Spleen (tissue), 11 donors: ENCODE results near the gene WFIKKN2. TPM values are rescaled to one million over a fixed set of nuclear protein-coding genes. Genes with fewer than 3 reads are reported as not detected.

Experiments used
- DNase-seq: peaks from one replicate; pipeline ENCODE4 v3.0.0-alpha.2; 2020
- H3K27ac ChIP-seq, 8 donors: fragments of 200-600 bp; sonication (generic) in 7 of 8; 1 replicate in 4 of 8; 2 replicates in 4 of 8; pipeline versions ENCODE4 v1.5.0 to v1.8.0; 2016 to 2021; ENCODE audit warnings: inconsistent platforms in 4 of 8, mild to moderate bottlenecking in 4 of 8, moderate library complexity in 1 of 8
- H3K27me3 ChIP-seq, 7 donors: fragments of 200-600 bp; sonication (generic) in 6 of 7; replicated peaks in 1 of 7; 1 replicate in 4 of 7; 2 replicates in 3 of 7; pipeline versions ENCODE4 v1.5.0 to v1.8.0; 2016 to 2021; ENCODE audit warnings: inconsistent platforms in 3 of 7, mild to moderate bottlenecking in 1 of 7
- H3K36me3 ChIP-seq, 6 donors: fragments of 200-600 bp; sonication (generic) in 5 of 6; 1 replicate in 4 of 6; 2 replicates in 2 of 6; pipeline versions ENCODE4 v1.5.0 to v1.8.0; 2016 to 2021; ENCODE audit warnings: inconsistent platforms in 2 of 6
- H3K4me1 ChIP-seq, 6 donors: fragments of 200-600 bp; sonication (generic) in 5 of 6; 1 replicate in 3 of 6; 2 replicates in 3 of 6; pipeline versions ENCODE4 v1.5.0 to v1.8.0; 2016 to 2021; ENCODE audit warnings: inconsistent platforms in 3 of 6
- H3K4me3 ChIP-seq, 8 donors: fragments of 200-600 bp; sonication (generic) in 7 of 8; 1 replicate in 4 of 8; 2 replicates in 4 of 8; pipeline versions ENCODE4 v1.5.0 to v1.8.0; 2016 to 2021; ENCODE audit warnings: inconsistent platforms in 4 of 8, mild to moderate bottlenecking in 4 of 8, moderate library complexity in 2 of 8
- H3K9me3 ChIP-seq, 8 donors: fragments of 200-600 bp; sonication (generic) in 7 of 8; 1 replicate in 4 of 8; 2 replicates in 4 of 8; pipeline versions ENCODE4 v1.5.0 to v1.8.0; 2016 to 2021; ENCODE audit warnings: inconsistent platforms in 4 of 8
- POLR2A ChIP-seq, 3 donors: fragments of 450-650 bp; IDR thresholded peaks; one replicate each; pipeline ENCODE4 v1.5.1; 2017; ENCODE audit warnings: antibody characterized with exemption in 3 of 3, mild to moderate bottlenecking in 1 of 3
- POLR2AphosphoS5 ChIP-seq, 3 donors: sonication (generic); formaldehyde crosslinking; IDR thresholded peaks; one replicate each; pipeline ENCODE4 v1.5.1; 2017; ENCODE audit warnings: antibody characterized with exemption in 3 of 3
- WGBS, 5 donors: extraction: QIAGEN DNeasy Blood & Tissue Kit in 3 of 5; methylation state at CpG; one replicate each; pipeline versions ENCODE4 v1.1.5 to v1.1.7; 2013 to 2018; 5-methylcytosine and 5-hydroxymethylcytosine counted together
- intact Hi-C: fragments of 100-400 bp; cut with DNase I; formaldehyde crosslinking; loops from one replicate; pipeline ENCODE4 v1.15.0; 2023; ENCODE audit warnings: low total_unique reads
- polyA plus RNA-seq, 3 donors: library from polyadenylated mRNA; stranded (reverse); fragments of 200-250 nt; gene quantifications; one replicate each; pipeline ENCODE4 v1.2.1, GENCODE V29; 2013
- total RNA-seq, 7 donors: library from RNA; depleted of rRNA in 3 of 7; stranded (reverse); fragments of >200 nt in 3 of 7; fragmentation: NEBNext Ultra II Directional in 4 of 7; extraction: Animal tissue kit (Norgen Biotek cat#: 25700) in 4 of 7; gene quantifications; one replicate each; pipeline versions ENCODE4 v1.1.0 to v1.2.1, GENCODE V29; 2016 to 2021
- TF ChIP-seq, protein P1 (sequence below), 11 experiments: fragments of 200-600 bp in 7 of 11; fragments of 450-650 bp in 4 of 11; sonication (generic) in 4 of 11; IDR thresholded peaks in 8 of 11; conservative IDR thresholded peaks in 3 of 11; 1 replicate in 7 of 11; 2 replicates in 4 of 11; pipeline versions ENCODE4 v1.4.0 to v1.8.0; 2016 to 2021; ENCODE audit warnings: antibody characterized with exemption in 11 of 11, inconsistent platforms in 4 of 11, mild to moderate bottlenecking in 1 of 11
- donor health status: healthy with polysubstance abuse.
- donor health status: DM: no; HTN: no; CAD: no; lungs with moderate emphysema.
- donor health status: DM: no; HTN: no; CAD: no.
- donor health status: Bipolar disorder and iron deficiency.
- donor health status: healthy.
- donor health status: DM: no; HTN: no; CAD: no.
- donor health status: DM: yes; HTN: yes; CAD: no.

WFIKKN2 gene
- total and polyA plus RNA-seq, 10 donors: 0.02 to 0.51 (median 0.10) TPM; not detected in 4

GRCh38 chr17:50833510-50834428 lies 1.6 kb upstream of the WFIKKN2 start:
- TF ChIP-seq, protein P1, sequence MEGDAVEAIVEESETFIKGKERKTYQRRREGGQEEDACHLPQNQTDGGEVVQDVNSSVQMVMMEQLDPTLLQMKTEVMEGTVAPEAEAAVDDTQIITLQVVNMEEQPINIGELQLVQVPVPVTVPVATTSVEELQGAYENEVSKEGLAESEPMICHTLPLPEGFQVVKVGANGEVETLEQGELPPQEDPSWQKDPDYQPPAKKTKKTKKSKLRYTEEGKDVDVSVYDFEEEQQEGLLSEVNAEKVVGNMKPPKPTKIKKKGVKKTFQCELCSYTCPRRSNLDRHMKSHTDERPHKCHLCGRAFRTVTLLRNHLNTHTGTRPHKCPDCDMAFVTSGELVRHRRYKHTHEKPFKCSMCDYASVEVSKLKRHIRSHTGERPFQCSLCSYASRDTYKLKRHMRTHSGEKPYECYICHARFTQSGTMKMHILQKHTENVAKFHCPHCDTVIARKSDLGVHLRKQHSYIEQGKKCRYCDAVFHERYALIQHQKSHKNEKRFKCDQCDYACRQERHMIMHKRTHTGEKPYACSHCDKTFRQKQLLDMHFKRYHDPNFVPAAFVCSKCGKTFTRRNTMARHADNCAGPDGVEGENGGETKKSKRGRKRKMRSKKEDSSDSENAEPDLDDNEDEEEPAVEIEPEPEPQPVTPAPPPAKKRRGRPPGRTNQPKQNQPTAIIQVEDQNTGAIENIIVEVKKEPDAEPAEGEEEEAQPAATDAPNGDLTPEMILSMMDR (IDR thresholded peaks at IDR 0.05 in 8 of 11, conservative IDR thresholded peaks at IDR 0.05 in 3 of 11): no peak
- TF ChIP-seq POLR2AphosphoS5 (IDR thresholded peaks at IDR 0.05) (no peak), POLR2A (IDR thresholded peaks at IDR 0.05) (no peak)
- Histone ChIP-seq H3K9me3 (no peaks in the 10 kb centered on the region), H3K36me3 (no peaks in the 10 kb centered on the region), H3K4me1 (peaks cover 0 to 6% (median 0%) of the 10 kb centered on the region in 6 donors), H3K27me3 (peaks cover 0 to 33% (median 0%) of the 10 kb centered on the region in 7 donors), H3K4me3 (no peak overlapping the region), H3K27ac (no peak overlapping the region)
- WGBS, 5 donors: 90 to 94% (median 92%) methylated on average over 36 to 38 of the region's 38 CpGs
- intact Hi-C loops: no loop called here
- no peak for DNase-seq

DNA sequence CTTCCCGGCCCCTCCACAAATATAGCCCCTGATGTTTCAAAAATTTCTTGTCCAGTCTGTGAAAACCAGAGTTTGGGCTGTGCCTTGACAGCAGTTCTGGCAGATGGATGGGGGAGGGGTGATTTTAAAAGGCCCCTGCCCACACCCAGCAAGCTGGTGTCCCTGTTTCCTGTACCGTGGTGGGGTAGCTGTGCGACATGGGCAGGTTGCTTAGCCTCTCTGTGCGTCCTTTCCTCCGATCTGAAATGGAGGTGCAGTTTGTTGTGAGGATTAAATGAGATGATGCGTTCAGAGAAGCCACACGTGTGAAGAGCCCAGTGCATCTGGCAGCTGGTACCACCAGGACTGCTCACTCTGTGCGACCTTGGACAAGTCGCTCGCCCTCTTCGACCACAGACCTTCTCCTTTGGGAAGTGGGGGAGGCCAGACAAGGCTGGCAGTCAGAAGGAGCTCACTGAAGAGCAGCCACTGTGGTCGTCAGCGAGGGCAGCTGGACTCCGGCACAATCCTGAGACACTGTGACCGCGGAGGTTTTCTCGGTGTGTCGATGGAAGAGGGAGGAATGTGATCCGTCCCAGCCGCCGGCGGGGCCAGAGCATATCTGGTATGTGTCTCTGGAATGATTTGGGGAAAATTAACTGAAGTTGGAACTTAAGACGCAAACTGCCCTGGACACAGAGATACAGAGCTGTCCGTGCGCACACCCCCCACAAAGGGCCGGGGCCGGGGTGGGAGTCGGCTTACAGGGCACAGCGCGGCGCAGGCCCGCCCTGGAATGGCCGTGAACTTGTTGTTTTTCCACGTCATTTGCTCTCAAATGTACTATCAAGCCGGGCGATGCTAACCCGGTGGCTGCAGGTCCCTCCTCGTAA lies 721 bp upstream of the WFIKKN2 start:
- intact Hi-C loops: no loop called here
- 57 to 80% (median 68%) methylated on average over 36 to 38 of the region's 38 CpGs for WGBS, 5 donors
- Histone ChIP-seq H3K9me3 (no peaks in the 10 kb centered on the region), H3K4me3 (peak overlapping the region in 2 of 8 donors; percentile 18 to 36), H3K27ac (no peak overlapping the region), H3K4me1 (peaks cover 0 to 6% (median 0%) of the 10 kb centered on the region in 6 donors), H3K27me3 (peaks cover 0 to 33% (median 0%) of the 10 kb centered on the region in 7 donors), H3K36me3 (no peaks in the 10 kb centered on the region)
- DNase-seq: no peak
- no peak for TF ChIP-seq POLR2A (IDR thresholded peaks at IDR 0.05)
- TF ChIP-seq, protein P1 (IDR thresholded peaks at IDR 0.05 in 8 of 11, conservative IDR thresholded peaks at IDR 0.05 in 3 of 11): no peak
- TF ChIP-seq POLR2AphosphoS5 (IDR thresholded peaks at IDR 0.05): no peak

GRCh38 chr17:50836826-50837225 lies 1.4 kb downstream of the WFIKKN2 start:
- H3K4me1 ChIP-seq: peaks cover 0 to 6% (median 1%) of the 10 kb centered on the region in 6 donors
- H3K9me3 ChIP-seq: no peaks in the 10 kb centered on the region
- peaks cover 0 to 26% (median 0%) of the 10 kb centered on the region in 7 donors for H3K27me3 ChIP-seq
- WGBS, 5 donors: 56 to 89% (median 88%) methylated on average over 3 to 11 of the region's 11 CpGs
- no peak overlapping the region for H3K27ac ChIP-seq
- no peak overlapping the region for H3K4me3 ChIP-seq
- H3K36me3 ChIP-seq: no peaks in the 10 kb centered on the region
- intact Hi-C loops: no loop called here
- no peak for DNase-seq
- TF ChIP-seq POLR2AphosphoS5 (IDR thresholded peaks at IDR 0.05) (no peak), POLR2A (IDR thresholded peaks at IDR 0.05) (no peak)
- TF ChIP-seq, protein P1 (IDR thresholded peaks at IDR 0.05 in 8 of 11, conservative IDR thresholded peaks at IDR 0.05 in 3 of 11): no peak
